C1 segment of cervical spinal cord (tissue), 14 donors: ENCODE data around the gene ZNF655.
A peak's percentile ranks its signal among the peaks of the same experiment; 100 is the strongest.

Experiments used
- DNase-seq, 14 donors: peaks; one replicate each; lab custom pipeline; 2025; lab: John Stamatoyannopoulos, UW

The ZNF655 gene

GRCh38 chr7:99606531-99606930, 48.1 kb downstream of the ZNF655 start:
- DNase-seq: no peak

DNA sequence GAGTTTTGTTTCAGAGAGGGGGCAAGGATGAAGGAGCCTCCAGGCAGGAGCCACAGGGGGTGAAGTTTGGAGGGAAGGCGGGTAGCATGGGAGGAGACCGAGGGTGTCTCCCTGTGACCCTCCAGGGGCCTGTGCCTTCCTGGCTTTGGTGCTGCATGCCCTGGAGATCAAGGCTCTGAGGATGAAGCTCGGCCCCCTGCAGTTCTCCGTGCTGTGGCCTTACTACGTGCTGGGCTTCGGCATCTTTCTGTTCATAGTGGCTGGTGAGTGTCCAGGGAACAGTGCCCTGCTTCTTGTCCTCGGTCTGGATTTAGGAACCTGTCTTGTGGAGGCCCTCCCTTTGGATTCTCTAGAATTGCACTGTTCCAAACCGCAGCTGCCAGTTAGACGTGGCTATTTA, 49.1 kb downstream of the ZNF655 start:
- DNase-seq: no peak

GRCh38 chr7:99614495-99614894, 56.1 kb downstream of the ZNF655 start:
- no peak for DNase-seq

DNA sequence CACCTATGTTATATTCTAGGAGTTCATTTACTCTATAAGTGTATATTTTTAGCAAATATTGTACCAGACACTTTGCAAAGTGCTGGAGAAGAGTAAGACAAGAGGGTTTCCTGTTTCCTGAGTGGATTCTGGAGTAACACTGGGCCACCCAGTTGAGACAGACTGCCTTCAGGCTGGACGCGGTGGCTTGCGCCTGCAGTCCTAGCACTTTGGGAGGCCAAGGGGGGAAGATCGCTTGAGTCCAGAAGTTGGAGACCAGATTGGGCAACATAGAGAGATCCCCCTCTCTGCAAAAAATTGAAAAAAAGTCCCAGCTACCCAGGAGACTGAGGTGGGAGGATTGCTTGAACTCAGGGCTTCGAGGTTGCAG, 57.5 kb downstream of the ZNF655 start:
- no peak for DNase-seq

DNA sequence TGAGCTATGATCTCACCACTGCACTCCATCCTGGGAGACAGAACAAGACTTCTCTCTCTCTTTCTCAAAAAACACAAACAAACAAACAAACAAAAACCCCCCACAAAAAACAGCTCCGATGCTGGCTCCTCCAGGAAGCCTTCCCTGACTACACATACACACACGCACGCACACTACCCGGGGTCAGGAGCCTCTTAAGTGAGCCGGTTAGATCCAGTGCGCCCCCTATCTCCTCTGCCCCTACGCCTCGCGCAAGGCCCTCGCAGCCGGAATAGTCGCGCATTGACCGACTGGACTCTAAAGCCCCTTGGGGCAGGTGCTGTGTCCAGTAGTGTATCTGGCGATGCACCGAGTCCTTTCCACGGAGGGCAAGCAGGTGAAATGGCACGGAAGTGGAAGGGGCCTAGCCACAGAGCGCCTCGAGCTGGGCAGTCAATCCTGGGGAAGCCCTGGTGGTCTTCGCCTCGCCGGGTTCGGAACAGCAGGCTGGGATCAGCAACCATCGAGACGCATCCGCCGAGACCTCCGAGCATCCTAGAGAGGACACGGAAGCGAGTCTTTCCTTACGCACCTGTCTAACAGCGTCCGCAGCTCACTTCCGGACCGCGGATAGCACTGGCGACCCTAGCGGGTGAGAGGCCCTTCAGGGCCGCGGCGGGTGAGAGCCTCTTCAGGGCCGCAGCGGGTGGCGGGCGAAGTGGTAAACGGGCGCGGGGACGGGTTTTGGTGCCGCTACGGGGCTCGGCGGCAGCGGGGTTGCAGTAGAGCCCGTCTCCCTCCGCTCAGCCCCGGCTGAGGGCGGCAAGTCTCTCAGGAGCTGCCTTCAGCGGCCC, 58.1 kb downstream of the ZNF655 start, which contains the start of gene ZSCAN25:
TSS of gene ZSCAN25 (plus strand) at position 588 of the 833 bp plus-strand sequence. CDS start 2,661 bp downstream, outside the sequence.
- peak in 13 of 14 donors; percentile 35 to 87 (median 77) for DNase-seq

DNA sequence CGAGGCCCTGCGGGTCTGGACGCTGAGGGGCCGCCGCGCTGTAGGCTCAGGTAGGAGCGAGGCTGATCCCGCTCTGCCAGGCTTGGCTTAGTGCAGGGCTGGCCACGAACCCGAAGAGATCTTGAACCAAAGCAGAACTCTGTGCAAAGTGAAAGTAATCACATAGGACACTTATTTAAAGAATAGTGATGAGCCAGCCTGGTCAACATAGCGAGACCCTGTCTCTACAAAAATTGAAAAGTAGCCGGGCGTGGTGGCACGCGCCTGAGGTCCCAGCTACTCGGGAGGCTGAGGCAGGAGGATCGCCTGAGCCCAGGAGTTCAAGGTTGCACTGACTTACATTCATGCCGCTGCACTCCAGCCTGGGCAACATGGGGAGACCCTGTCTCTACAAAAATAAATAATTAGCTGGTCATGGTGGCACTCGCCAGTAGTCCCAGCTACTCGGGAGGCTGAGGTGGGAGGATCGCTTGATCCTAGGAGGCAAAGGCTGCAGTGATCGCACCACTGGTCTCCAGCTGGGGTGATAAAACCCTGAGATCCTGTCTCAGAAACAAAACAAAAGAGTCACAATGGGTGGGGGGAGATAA, 58.8 kb downstream of the ZNF655 start:
- DNase-seq: no peak

DNA sequence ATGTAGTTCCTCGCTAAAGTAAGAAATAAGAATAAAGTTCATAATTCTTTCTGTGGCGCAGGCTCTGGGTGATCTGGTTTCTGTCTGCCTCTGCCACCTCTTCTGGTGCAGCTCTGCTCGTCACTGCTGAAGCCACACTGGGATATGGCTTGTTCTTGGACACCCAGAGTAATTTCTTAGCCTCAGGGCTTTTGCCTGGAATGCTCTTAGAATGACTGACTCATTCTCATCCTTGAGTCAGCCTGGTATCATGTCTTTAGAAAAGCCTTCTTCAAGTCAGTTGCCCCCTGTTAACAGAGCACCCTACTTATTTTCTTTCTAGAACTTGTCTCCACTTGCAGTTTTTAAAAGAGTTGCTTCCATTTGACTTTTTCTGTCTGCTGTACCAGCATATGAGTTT, 60.3 kb downstream of the ZNF655 start:
- no peak for DNase-seq

DNA sequence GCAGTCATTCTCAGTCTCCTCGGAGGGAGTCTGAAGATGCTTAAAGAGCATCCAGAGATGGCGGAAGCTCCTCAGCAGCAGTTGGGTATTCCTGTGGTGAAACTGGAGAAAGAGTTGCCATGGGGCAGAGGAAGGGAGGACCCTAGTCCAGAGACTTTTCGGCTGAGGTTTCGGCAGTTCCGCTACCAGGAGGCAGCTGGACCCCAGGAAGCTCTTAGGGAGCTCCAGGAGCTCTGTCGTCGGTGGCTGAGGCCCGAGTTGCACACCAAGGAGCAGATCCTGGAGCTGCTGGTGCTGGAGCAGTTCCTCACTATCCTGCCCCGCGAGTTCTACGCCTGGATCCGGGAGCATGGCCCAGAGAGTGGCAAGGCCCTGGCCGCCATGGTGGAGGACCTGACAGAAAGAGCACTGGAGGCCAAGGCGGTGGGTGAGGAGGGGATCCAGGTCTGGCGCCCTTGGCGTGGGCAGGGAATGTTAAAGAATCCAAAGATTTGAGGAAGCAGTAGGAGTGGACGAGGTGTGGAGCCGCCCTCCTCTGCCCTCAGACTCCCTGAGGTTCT, 61.2 kb downstream of the ZNF655 start:
- no peak for DNase-seq

DNA sequence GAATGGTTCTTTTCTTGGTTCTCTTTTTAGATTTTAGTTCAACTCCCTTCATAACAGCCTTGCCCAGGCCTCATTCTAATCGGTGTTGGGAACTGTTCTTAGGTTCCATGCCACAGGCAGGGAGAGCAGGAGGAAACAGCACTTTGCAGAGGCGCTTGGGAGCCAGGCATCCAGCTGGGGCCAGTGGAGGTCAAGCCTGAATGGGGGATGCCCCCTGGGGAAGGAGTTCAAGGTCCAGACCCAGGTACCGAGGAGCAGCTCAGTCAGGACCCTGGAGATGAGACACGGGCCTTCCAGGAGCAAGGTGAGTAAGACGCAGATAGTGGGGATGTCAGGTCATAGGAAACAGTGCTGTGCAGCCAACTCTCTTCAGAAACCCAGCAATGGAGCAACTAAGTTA, 62.8 kb downstream of the ZNF655 start:
- DNase-seq: no peak

DNA sequence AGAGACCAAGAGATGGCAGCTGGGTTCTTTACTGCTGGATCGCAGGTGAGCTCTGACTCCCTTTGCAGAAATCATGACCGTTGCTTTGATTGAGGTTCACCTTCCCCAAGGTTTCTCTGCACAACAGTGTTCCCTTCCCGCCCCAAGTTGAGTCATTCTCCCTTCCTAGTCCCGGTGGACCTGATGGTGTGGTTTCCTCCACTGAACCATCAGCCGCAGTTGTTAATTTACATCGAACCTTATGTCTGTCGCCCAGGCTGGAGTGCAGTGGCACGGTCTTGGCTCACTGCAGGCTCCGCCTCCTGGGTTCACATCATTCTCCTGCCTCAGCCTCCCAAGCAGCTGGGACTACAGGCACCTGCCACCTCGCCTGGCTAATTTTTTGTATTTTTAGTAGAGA, 64.2 kb downstream of the ZNF655 start:
- DNase-seq: no peak

DNA sequence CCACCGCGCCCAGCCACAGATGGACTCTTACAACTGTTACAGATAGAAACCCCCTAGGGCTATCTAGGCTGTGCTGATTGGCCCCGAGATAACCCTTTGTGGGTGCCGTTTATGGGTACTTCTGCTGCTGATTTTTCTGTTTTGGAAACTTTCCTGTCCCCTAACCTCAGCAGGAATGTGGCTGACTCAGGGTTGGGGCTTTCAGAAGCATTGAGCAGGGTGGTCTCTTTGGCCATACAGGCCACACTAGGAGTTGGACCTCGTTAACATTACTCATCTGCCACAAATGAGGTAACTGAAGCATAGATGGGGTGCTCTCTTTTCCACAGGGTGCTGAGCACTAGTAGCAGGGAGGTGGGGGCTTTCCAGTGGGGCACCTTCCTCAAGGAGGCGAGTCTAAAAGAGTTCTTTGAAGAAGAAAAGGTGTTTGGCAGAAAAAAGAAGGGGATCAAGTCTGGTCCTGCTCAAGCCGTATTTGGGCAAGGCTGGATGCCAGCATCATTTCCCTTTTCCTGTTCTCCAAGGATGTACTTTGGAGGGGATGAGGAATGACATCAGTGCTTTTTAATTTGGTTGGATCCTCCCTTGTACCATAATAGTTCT, 64.8 kb downstream of the ZNF655 start:
- DNase-seq: no peak

GRCh38 chr7:99623702-99624447, 65.4 kb downstream of the ZNF655 start:
- no peak for DNase-seq

DNA sequence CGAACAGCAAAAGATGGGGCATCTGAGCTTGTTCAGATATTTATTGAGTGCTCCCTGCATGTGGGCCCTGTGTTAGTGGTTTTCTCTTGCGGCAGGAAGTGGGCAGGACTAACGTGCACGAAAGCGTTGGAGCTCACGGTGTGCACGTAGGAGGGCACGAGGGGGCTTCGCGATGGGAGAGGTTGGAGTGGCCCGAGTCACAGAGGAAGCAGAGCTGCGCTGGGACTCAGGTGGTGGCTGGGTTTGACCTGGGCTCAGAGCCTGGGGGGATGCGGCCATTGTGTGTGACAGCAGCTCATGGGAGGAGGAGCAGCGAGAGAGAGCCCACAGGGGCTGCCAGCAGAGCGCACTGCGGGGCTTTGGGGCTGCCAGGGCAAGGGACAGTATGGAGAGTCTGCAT, 66.0 kb downstream of the ZNF655 start:
- no peak for DNase-seq

GRCh38 chr7:99625321-99625720, 66.9 kb downstream of the ZNF655 start:
- no peak for DNase-seq

GRCh38 chr7:99625961-99626360, 67.5 kb downstream of the ZNF655 start:
- DNase-seq: no peak
